Mucosa of rectum (tissue), 2 donors: Measurements from ENCODE around the gene TSPY1.
"Not testable (repeated sequence)": the region's sequence is repeated elsewhere in the genome, so short reads cannot be mapped to it uniquely, and the experiment has no call there.

ENCODE experiments used
- H3K27ac ChIP-seq, 2 donors: one replicate each; pipeline ENCODE4 v1.7.0; 2013; ENCODE audit warnings: inconsistent platforms in 2 of 2, low read depth in 2 of 2, low read length in 2 of 2
- H3K27me3 ChIP-seq, 2 donors: one replicate each; pipeline ENCODE4 v1.7.0; 2013; ENCODE audit warnings: low read length in 2 of 2; ENCODE audit not compliant: control insufficient read depth in 2 of 2, insufficient read depth in 2 of 2
- H3K36me3 ChIP-seq, 2 donors: one replicate each; pipeline ENCODE4 v1.7.0; 2013; ENCODE audit warnings: low read length in 2 of 2; ENCODE audit not compliant: control insufficient read depth in 2 of 2, insufficient read depth in 2 of 2
- H3K4me1 ChIP-seq, 2 donors: one replicate each; pipeline ENCODE4 v1.7.0; 2013; ENCODE audit warnings: low read length in 2 of 2, mild to moderate bottlenecking in 1 of 2; ENCODE audit not compliant: control insufficient read depth in 2 of 2, insufficient read depth in 2 of 2
- H3K4me3 ChIP-seq, 2 donors: one replicate each; pipeline ENCODE4 v1.7.0; 2013; ENCODE audit warnings: low read length in 2 of 2
- H3K9ac ChIP-seq, 2 donors: one replicate each; pipeline ENCODE4 v1.7.0; 2013; ENCODE audit warnings: low read length in 2 of 2, low read depth in 1 of 2, mild to moderate bottlenecking in 1 of 2
- H3K9me3 ChIP-seq, 2 donors: one replicate each; pipeline ENCODE4 v1.7.0; 2013; ENCODE audit warnings: low read length in 2 of 2; ENCODE audit not compliant: control insufficient read depth in 2 of 2
- donor health status: healthy.
- donor health status: Normal muscosa, but diverticular disease.

The TSPY1 gene

DNA sequence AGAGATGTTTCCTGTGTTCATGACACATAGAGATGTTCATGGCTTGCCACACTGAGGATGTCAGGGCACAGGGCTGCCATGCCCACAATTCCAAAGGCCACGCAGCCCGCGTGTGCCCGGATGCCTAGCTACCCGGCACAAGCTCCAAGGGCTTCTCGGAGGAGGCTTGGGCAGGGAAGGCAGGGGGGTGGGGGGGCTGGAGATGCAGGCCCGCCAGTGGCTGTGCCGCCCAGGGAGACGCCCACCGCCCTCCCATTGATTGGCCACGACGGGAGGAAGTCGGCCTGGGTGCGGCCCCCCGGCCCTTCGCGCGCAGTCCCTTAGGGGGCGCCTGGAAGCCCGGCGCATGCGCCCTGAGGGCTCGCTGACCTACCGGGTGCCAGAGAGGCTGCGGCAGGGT is at the start of gene TSPY1:
TSPY1 (plus strand) TSS at position 301 of the 400 bp plus-strand sequence; CDS start at position 347, 46 bp downstream.
- H3K4me1 ChIP-seq, H3K27ac ChIP-seq, H3K9me3 ChIP-seq, H3K4me3 ChIP-seq, H3K36me3 ChIP-seq, H3K9ac ChIP-seq, H3K27me3 ChIP-seq: not testable (repeated sequence)

DNA sequence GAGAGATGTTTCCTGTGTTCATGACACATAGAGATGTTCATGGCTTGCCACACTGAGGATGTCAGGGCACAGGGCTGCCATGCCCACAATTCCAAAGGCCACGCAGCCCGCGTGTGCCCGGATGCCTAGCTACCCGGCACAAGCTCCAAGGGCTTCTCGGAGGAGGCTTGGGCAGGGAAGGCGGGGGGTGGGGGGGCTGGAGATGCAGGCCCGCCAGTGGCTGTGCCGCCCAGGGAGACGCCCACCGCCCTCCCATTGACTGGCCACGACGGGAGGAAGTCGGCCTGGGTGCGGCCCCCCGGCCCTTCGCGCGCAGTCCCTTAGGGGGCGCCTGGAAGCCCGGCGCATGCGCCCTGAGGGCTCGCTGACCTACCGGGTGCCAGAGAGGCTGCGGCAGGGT is 20.2 kb downstream of the TSPY1 start, which contains the start of gene TSPY9:
TSPY9 (plus strand) TSS at position 301 of the 400 bp plus-strand sequence; CDS start at position 347, 46 bp downstream.
- H3K36me3 ChIP-seq, H3K9ac ChIP-seq, H3K4me3 ChIP-seq, H3K27ac ChIP-seq, H3K9me3 ChIP-seq, H3K4me1 ChIP-seq, H3K27me3 ChIP-seq: not testable (repeated sequence)

DNA sequence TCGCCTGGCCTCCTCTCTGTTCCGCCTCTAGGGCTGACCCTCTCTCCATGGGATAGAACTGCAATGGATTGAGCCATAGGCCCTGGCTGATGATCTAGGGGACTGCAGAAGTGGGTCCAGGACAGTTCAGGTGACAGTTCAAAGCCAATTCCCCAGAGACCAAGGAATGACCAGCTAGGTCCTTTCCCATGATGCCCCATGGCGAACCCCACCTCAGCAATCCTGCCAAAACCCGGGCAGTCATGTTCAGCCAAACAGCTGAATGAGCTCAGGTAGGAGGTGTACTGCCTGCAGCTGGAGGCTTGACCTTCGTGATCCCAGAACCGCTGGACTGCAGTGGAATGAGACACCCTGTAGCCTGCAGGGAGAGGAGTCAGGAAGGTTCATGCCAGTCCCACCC is 37.6 kb downstream of the TSPY1 start:
- not testable (repeated sequence) for H3K4me3 ChIP-seq, H3K9me3 ChIP-seq, H3K9ac ChIP-seq, H3K4me1 ChIP-seq, H3K27ac ChIP-seq, H3K36me3 ChIP-seq, H3K27me3 ChIP-seq

DNA sequence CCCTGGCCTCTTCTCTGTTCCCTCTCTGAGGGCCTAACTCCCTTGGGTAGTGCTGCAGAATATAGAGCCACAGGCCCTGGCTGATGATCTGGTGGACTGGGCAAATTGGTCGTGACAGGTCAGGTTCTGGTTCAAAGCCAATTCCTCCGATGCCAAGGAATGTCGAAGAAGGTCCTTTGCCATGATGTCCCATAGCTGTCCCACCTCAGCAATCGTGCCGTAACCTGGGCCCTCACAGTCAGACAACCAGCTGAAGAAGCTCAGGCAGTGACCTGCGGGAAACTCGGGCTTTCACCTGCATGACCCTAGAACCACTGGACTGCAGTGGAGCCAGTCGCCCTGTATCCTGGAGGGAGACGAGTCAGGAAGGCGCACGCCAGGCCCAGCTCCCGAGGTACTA is 49.5 kb downstream of the TSPY1 start:
- H3K4me3 ChIP-seq: not testable (repeated sequence)

More for the DNA sequence above, 49.5 kb downstream of the TSPY1 start:
- H3K9me3 ChIP-seq, H3K36me3 ChIP-seq, H3K27me3 ChIP-seq, H3K4me1 ChIP-seq, H3K27ac ChIP-seq, H3K9ac ChIP-seq: not testable (repeated sequence)
